ENCODE data around the gene DIAPH3.

DNA sequence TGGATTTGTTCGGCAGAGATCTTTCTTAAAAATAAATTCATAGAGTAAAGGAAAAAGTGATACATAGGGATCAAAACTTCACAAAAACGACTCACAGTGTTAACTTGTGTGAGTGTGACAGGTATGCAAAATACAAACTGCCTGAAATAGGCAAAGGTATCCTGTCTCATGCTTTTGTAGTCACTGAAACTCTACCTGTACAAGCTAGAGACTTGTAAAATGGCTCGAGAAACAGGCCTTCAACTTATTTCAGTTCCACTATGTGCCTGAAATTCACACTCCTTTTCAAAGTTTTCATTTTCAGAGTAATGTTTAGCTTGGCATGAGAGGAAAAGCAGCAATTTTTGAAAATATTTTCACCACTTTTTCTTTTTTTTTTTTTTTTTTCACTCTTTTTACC is 290.4 kb downstream of the DIAPH3 start:
- TF ChIP-seq, protein P1, sequence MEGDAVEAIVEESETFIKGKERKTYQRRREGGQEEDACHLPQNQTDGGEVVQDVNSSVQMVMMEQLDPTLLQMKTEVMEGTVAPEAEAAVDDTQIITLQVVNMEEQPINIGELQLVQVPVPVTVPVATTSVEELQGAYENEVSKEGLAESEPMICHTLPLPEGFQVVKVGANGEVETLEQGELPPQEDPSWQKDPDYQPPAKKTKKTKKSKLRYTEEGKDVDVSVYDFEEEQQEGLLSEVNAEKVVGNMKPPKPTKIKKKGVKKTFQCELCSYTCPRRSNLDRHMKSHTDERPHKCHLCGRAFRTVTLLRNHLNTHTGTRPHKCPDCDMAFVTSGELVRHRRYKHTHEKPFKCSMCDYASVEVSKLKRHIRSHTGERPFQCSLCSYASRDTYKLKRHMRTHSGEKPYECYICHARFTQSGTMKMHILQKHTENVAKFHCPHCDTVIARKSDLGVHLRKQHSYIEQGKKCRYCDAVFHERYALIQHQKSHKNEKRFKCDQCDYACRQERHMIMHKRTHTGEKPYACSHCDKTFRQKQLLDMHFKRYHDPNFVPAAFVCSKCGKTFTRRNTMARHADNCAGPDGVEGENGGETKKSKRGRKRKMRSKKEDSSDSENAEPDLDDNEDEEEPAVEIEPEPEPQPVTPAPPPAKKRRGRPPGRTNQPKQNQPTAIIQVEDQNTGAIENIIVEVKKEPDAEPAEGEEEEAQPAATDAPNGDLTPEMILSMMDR (IDR thresholded peaks at IDR 0.05): no peak
- TF ChIP-seq POLR2A (IDR thresholded peaks at IDR 0.05): no peak
